ENCODE results near the gene JMJD8.

The JMJD8 gene

GRCh38 chr16:725041-725376 is 40.9 kb upstream of the JMJD8 start:
- Histone ChIP-seq H3K4me2 (ENCODE audit: low read depth, low read length) (no peak overlapping the region), H3F3A (ENCODE audit: insufficient read depth, low read length) (peaks cover 20% of the 10 kb centered on the region; the same call in 1 of the 2 replicates), H3K9me2 (replicated peaks; ENCODE audit: insufficient read depth, low read length) (no peaks in the 10 kb centered on the region), H3K9me3 (replicated peaks; ENCODE audit: insufficient read depth, low read length) (no peaks in the 10 kb centered on the region), H3K9ac (ENCODE audit: low read length) (no peak overlapping the region), H3K4me3 (ENCODE audit: low read length) (no peak overlapping the region), H3K4me1 (ENCODE audit: low read length) (peaks cover 6% of the 10 kb centered on the region), H2AFZ (ENCODE audit: low read length) (no peak overlapping the region), H3K79me2 (ENCODE audit: low read length) (peaks cover 9% of the 10 kb centered on the region; the same call in 1 of the 2 replicates), H4K20me1 (ENCODE audit: insufficient read depth, low read length) (no peaks in the 10 kb centered on the region), H3K27me3 (replicated peaks; ENCODE audit: insufficient read depth, low read length) (no peaks in the 10 kb centered on the region), H3K36me3 (replicated peaks; ENCODE audit: insufficient read depth, low read length) (no peaks in the 10 kb centered on the region), H3K27ac (ENCODE audit: low read length) (no peak overlapping the region)
- no peak for TF ChIP-seq EZH2 (optimal IDR thresholded peaks at IDR 0.05; ENCODE audit: low read depth, low read length)
- no peak for TF ChIP-seq CTCF (IDR thresholded peaks at IDR 0.05; ENCODE audit: low read length)
- TF ChIP-seq EZH2phosphoT487 (IDR thresholded peaks at IDR 0.05; ENCODE audit: low read length) = no peak
- no peak for DNase-seq

GRCh38 chr16:724188-725040 is 40.3 kb upstream of the JMJD8 start:
- no peak overlapping the region for H3K9ac ChIP-seq (ENCODE audit: low read length)
- no peaks in the 10 kb centered on the region for H3K9me3 ChIP-seq (replicated peaks; ENCODE audit: insufficient read depth, low read length)
- H3K4me3 ChIP-seq (ENCODE audit: low read length) = no peak overlapping the region
- no peak overlapping the region for H3K4me2 ChIP-seq (ENCODE audit: low read depth, low read length)
- H3K36me3 ChIP-seq (replicated peaks; ENCODE audit: insufficient read depth, low read length) = no peaks in the 10 kb centered on the region
- H3K79me2 ChIP-seq (ENCODE audit: low read length) = peaks cover 9% of the 10 kb centered on the region; the same call in 1 of the 2 replicates
- no peak for DNase-seq
- TF ChIP-seq CTCF (IDR thresholded peaks at IDR 0.05; ENCODE audit: low read length) (no peak), EZH2phosphoT487 (IDR thresholded peaks at IDR 0.05; ENCODE audit: low read length) (no peak), EZH2 (optimal IDR thresholded peaks at IDR 0.05; ENCODE audit: low read depth, low read length) (no peak)
- no peak overlapping the region for H3K27ac ChIP-seq (ENCODE audit: low read length)
- no peaks in the 10 kb centered on the region for H3K27me3 ChIP-seq (replicated peaks; ENCODE audit: insufficient read depth, low read length)
- peaks cover 23% of the 10 kb centered on the region; the same call in 1 of the 2 replicates for H3F3A ChIP-seq (ENCODE audit: insufficient read depth, low read length)
- H3K4me1 ChIP-seq (ENCODE audit: low read length) = peaks cover 9% of the 10 kb centered on the region
- H3K9me2 ChIP-seq (replicated peaks; ENCODE audit: insufficient read depth, low read length) = no peaks in the 10 kb centered on the region
- no peaks in the 10 kb centered on the region for H4K20me1 ChIP-seq (ENCODE audit: insufficient read depth, low read length)
- no peak overlapping the region for H2AFZ ChIP-seq (ENCODE audit: low read length)

GRCh38 chr16:723695-724094 is 39.6 kb upstream of the JMJD8 start:
- no peak for DNase-seq
- Histone ChIP-seq H3K4me3 (ENCODE audit: low read length) (no peak overlapping the region), H3K9me2 (replicated peaks; ENCODE audit: insufficient read depth, low read length) (no peaks in the 10 kb centered on the region), H3K27ac (ENCODE audit: low read length) (no peak overlapping the region), H3K36me3 (replicated peaks; ENCODE audit: insufficient read depth, low read length) (no peaks in the 10 kb centered on the region), H3K27me3 (replicated peaks; ENCODE audit: insufficient read depth, low read length) (no peaks in the 10 kb centered on the region), H3K4me1 (ENCODE audit: low read length) (peaks cover 9% of the 10 kb centered on the region), H3F3A (ENCODE audit: insufficient read depth, low read length) (peaks cover 23% of the 10 kb centered on the region; the same call in 1 of the 2 replicates), H3K79me2 (ENCODE audit: low read length) (peaks cover 9% of the 10 kb centered on the region; the same call in 1 of the 2 replicates), H3K9me3 (replicated peaks; ENCODE audit: insufficient read depth, low read length) (no peaks in the 10 kb centered on the region), H3K9ac (ENCODE audit: low read length) (no peak overlapping the region), H2AFZ (ENCODE audit: low read length) (no peak overlapping the region), H4K20me1 (ENCODE audit: insufficient read depth, low read length) (no peaks in the 10 kb centered on the region), H3K4me2 (ENCODE audit: low read depth, low read length) (no peak overlapping the region)
- TF ChIP-seq CTCF (IDR thresholded peaks at IDR 0.05; ENCODE audit: low read length) (no peak), EZH2 (optimal IDR thresholded peaks at IDR 0.05; ENCODE audit: low read depth, low read length) (no peak), EZH2phosphoT487 (IDR thresholded peaks at IDR 0.05; ENCODE audit: low read length) (no peak)

All from MM.1S (cell line).